ENCODE data around the gene TAF11L9. TPM values are rescaled to one million over a fixed set of nuclear protein-coding genes. Genes with fewer than 3 reads are reported as not detected.
"Not testable (repeated sequence)": the region's sequence is repeated elsewhere in the genome, so short reads cannot be mapped to it uniquely, and the experiment has no call there.

The TAF11L9 gene
- not detected for total RNA-seq
- not detected for polyA plus RNA-seq

DNA sequence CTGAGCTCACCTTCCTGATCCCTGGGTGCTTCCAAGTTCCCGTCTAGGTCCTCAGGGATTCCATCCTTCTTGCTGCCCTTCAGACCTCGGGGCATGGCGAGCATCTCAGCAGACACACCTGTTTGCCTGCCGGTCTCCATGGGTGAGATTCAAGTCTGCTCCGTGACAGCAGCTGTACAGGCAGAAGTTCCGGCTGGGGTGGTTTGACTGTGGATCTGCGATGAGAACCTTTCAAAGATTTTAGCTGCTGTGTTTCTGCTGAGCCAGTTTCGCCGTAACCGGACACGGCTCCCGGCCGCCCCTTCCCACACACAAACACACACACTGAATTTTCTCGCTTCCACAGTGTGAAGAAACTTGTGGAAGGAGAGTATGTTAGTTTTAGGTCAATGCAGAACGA, at the start of gene TAF11L9:
Gene TAF11L9, minus strand, starts transcription at position 140 of the 400 bp plus-strand sequence.
- intact Hi-C loops (cut with DNase I); H3K27ac ChIP-seq; DNase-seq; H3K4me3 ChIP-seq; H3K4me1 ChIP-seq; H3K36me3 ChIP-seq; H3K9me3 ChIP-seq; H3K27me3 ChIP-seq: not testable (repeated sequence)
- WGBS, 2 donors = 95 to 96% methylated on average over 8 to 10 of the region's 15 CpGs

DNA sequence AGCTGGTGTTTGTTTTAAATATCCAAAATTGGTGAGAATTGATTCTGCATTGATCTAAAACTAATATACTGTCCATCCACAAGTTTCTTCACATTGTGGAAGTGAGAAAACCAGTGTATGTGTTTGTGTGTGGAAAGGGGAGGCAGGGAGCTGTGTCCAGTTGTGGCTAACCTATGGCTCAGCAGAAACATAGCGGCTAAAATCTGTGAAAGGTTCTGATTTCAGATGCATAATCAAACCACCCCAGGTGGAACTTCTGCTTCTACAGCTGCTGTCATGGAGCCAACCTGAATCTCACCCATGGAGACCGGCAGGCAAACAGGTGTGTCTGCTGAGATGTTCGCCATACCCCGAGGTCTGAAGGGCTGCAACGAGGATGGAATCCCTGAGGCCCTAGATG, 40.0 kb upstream of the TAF11L9 start, which contains the start of gene TAF11L14:
Gene TAF11L14, plus strand, starts transcription at position 301 of the 400 bp plus-strand sequence.
- 87 to 91% methylated on average over 5 of the region's 5 CpGs for WGBS, 2 donors
- no peak for TF ChIP-seq POLR2A (IDR thresholded peaks at IDR 0.05)
- no peak for TF ChIP-seq POLR2AphosphoS5 (IDR thresholded peaks at IDR 0.05)
- no peak for TF ChIP-seq EP300 (IDR thresholded peaks at IDR 0.05)
- TF ChIP-seq, protein P1, sequence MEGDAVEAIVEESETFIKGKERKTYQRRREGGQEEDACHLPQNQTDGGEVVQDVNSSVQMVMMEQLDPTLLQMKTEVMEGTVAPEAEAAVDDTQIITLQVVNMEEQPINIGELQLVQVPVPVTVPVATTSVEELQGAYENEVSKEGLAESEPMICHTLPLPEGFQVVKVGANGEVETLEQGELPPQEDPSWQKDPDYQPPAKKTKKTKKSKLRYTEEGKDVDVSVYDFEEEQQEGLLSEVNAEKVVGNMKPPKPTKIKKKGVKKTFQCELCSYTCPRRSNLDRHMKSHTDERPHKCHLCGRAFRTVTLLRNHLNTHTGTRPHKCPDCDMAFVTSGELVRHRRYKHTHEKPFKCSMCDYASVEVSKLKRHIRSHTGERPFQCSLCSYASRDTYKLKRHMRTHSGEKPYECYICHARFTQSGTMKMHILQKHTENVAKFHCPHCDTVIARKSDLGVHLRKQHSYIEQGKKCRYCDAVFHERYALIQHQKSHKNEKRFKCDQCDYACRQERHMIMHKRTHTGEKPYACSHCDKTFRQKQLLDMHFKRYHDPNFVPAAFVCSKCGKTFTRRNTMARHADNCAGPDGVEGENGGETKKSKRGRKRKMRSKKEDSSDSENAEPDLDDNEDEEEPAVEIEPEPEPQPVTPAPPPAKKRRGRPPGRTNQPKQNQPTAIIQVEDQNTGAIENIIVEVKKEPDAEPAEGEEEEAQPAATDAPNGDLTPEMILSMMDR (IDR thresholded peaks at IDR 0.05) = no peak
- Histone ChIP-seq H3K4me1 (no peaks in the 10 kb centered on the region), H3K4me3 (no peak within 1 kb of the TSS), H3K27ac (no peak within 1 kb of the TSS), H3K27me3 (no peaks in the 10 kb centered on the region), H3K9me3 (no peaks in the 10 kb centered on the region), H3K36me3 (no peaks in the 10 kb centered on the region)
- intact Hi-C loops (cut with DNase I) = no loop called here
- no peak for DNase-seq

GRCh38 chr5:17631788-17632187, 37.6 kb upstream of the TAF11L9 start, which contains the start of gene TAF11L13:
TAF11L13 (plus strand) TSS chr5:17632088.
- H3K9me3 ChIP-seq; H3K4me3 ChIP-seq; H3K27ac ChIP-seq; H3K27me3 ChIP-seq; H3K4me1 ChIP-seq; DNase-seq; intact Hi-C loops (cut with DNase I); H3K36me3 ChIP-seq: not testable (repeated sequence)
- WGBS, 2 donors = 74 to 93% methylated on average over 8 to 9 of the region's 12 CpGs

DNA sequence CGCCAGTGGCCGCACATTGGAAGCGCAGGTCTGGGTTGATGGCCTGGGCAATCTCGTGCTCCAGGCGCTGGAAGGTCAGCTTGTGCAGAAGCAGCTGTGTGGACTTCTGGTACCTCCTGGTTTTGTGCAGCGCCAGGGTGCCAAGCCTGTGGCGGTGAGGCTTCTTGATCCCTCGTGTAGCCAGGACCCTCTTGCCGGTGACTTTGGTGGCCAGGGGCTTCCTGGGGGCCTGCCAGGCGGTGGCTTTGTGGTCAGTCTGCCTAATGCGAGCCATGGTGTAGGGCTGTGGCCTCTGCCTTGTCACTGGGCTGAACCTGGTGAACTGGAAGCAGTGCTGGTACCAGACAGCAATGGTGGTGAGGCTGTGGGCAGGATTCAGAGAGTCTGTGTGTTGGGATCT, 31.5 kb upstream of the TAF11L9 start:
- WGBS, 2 donors = 82 to 94% methylated on average over 11 of the region's 11 CpGs
- no peak for DNase-seq
- Histone ChIP-seq H3K9me3 (no peaks in the 10 kb centered on the region), H3K4me1 (no peaks in the 10 kb centered on the region), H3K27ac (no peak overlapping the region), H3K4me3 (no peak overlapping the region), H3K36me3 (no peaks in the 10 kb centered on the region), H3K27me3 (no peaks in the 10 kb centered on the region)
- no peak for TF ChIP-seq POLR2AphosphoS5 (IDR thresholded peaks at IDR 0.05)
- TF ChIP-seq, protein P1 (IDR thresholded peaks at IDR 0.05) = no peak
- TF ChIP-seq EP300 (IDR thresholded peaks at IDR 0.05) = no peak
- no peak for TF ChIP-seq POLR2A (IDR thresholded peaks at IDR 0.05)
- intact Hi-C loops (cut with DNase I) = no loop called here

DNA sequence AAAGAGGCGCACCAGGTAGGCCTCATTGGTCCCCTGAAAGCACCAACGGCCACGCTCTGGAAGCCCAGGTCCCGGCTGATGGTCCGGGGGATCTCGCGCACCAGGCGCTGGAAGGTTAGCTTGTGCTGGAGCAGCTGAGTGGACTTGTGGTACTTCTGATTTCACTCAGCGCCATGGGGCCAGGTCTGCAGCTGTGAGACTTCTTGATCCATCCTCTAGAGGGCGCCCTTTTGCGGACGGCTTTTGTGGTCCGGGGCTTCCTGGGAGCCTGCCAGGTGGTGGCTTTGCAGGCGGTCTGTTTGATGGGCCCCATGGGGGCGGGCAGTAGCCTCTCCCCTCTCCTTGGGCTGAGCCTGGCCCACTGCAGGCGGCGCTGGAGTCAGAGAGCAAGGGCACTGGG, 26.4 kb upstream of the TAF11L9 start:
- no peak overlapping the region for H3K27ac ChIP-seq
- intact Hi-C loops (cut with DNase I) = no loop called here
- WGBS, 2 donors = 87 to 89% methylated on average over 17 of the region's 17 CpGs
- DNase-seq = no peak
- H3K4me3 ChIP-seq = no peak overlapping the region
- H3K9me3 ChIP-seq = no peaks in the 10 kb centered on the region
- TF ChIP-seq, protein P1 (IDR thresholded peaks at IDR 0.05) = no peak
- TF ChIP-seq EP300 (IDR thresholded peaks at IDR 0.05) = no peak
- TF ChIP-seq POLR2AphosphoS5 (IDR thresholded peaks at IDR 0.05) = no peak
- TF ChIP-seq POLR2A (IDR thresholded peaks at IDR 0.05) = no peak
- H3K27me3 ChIP-seq = no peaks in the 10 kb centered on the region
- H3K4me1 ChIP-seq = no peaks in the 10 kb centered on the region
- H3K36me3 ChIP-seq = no peaks in the 10 kb centered on the region

GRCh38 chr5:17619354-17619753, 25.2 kb upstream of the TAF11L9 start:
- DNase-seq = no peak
- Histone ChIP-seq H3K36me3 (no peaks in the 10 kb centered on the region), H3K27me3 (no peaks in the 10 kb centered on the region), H3K4me3 (no peak overlapping the region), H3K9me3 (no peaks in the 10 kb centered on the region), H3K4me1 (no peaks in the 10 kb centered on the region), H3K27ac (no peak overlapping the region)
- 93 to 95% methylated on average over 3 of the region's 3 CpGs for WGBS, 2 donors
- intact Hi-C loops (cut with DNase I) = no loop called here
- TF ChIP-seq POLR2A (IDR thresholded peaks at IDR 0.05) = no peak
